Head of caudate nucleus (tissue), 42 donors: ENCODE data around the gene ACTG1.

ENCODE experiments used
- DNase-seq, 42 donors: peaks; one replicate each; pipeline versions ENCODE4 v3.0.0 to v3.0.0-alpha.2; 2020 to 2021; ENCODE audit warnings: mixed read lengths in 7 of 42
- intact Hi-C: fragments of 100-400 bp; cut with DNase I; formaldehyde crosslinking; loops from one replicate; pipeline ENCODE4 v1.15.0; 2022

ACTG1 gene

DNA sequence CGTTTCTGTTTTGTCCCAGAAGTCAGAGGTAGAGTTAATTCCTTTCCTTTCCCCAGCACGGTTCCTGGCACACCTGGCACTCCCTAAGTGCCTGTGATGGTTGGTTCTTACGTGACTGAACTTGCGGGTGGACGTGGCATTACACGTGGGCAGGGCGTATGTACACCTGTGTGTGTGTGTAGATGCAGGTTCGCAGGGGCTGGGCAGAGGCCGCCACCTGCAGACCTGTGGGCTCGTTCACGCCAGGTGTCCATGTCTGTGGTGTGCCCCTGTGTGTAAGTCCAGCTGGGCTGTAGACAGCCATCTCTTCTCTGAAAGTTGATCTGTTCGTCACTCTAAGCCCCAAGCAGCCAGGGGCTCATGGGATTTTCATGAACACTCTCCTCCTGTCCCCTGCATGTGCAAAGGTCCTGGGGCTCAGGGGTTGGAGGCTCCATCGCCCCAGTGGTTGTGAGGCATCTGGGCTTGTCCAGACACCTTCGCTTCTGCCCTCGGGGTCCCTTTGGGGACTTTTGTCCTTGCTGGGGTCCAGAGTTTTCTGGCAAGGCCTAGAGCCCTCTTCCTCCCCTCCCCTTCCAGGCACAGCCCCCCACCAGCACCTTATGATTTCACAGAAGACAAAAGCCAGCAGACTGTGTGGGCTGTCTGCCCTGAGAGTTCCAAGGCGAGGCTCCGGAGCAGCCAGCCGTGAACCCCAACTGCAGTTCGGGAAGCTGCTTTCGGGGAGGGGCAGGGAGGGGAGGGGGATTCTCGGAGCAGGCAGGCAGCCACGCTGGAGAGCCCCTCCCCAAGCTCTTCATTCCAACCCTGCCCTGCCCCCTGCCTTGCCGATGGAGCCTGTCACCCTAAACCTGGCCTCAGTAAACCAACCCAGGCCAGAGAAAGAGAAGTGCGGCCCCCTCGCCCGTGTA lies 10.1 kb upstream of the ACTG1 start:
- peak in 1 of 42 donors; percentile 13 for DNase-seq
- intact Hi-C loops: no loop called here

DNA sequence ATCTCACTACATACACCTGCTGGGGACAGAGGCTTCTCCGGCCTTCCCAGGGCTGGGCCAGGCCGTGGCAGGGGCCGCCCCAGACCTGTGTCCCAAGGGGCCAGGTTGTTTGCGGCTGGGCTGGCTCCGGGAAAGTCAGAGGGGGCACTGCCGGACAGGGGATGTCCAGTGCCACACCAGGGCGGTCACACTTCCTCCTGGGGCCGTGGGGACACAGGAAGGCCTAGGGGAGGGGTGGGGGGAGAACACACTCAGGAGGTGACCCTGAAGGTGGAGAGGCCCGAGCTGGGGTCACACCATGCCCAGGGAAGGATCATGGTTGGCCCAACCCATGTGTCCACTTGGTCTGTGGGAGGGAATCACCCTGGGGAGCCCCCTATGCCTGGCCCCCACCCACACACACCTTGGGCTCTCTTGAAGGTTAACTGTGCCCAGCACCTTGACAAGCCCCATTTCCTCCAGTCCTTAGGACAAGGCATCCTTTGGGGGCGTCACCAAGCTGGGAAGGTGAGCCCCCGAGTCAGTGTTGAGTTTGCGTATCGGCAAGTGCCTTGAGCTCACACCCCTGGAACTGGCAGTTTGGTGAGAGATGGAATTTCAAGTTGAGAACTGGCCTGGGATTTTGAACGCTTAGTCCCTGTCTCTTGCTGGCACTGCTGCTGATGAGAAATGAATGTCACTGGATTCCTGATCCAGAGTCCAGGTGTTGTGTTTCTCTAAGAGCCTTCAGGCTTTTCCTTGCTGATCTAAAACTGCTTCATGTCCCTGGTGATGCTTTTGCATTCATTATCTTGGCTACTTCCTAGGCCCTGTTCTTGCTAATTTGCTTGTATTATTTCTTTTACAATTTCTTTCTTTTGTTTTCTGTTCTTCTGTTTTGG lies 7.7 kb upstream of the ACTG1 start:
- no peak for DNase-seq
- intact Hi-C loops: no loop called here

DNA sequence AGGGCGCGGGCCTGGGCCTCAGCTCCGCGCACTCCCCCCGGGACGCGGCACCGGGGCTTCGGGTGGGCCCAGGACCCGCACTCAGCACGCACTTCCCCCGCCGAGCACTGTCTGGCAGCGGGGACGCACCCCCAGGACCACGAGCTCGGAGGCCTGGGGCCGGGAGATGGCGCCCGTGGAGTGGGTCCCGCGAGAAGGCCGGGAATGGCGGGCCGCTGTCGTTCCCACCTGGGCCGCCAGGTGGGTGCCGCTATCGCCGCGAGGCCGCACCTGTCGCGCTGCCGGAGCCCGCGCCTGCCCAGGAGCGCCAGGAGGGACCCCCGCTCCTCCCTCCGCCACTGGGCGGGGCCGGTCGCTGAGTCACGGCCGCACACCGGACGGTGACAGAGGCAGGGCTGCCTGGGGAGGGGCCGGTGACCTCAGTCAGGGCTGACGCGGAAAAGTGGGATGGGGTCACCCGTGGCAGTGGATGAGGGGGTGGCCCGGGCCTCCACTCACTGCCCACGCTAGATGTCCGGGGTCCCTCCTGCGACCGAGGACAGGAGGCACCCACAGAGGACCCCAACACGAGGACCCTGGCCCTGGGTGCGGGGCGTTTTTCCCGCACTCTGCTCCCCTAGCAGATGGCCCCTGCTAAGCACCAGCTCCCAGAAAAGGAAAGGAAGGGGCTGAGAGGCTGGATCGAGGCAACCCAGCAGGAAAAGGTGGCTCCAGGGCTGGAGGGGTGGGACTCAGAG lies 6.9 kb upstream of the ACTG1 start:
- peak in 4 of 42 donors; percentile 20 to 37 (median 33) for DNase-seq
- intact Hi-C loops: no loop called here

DNA sequence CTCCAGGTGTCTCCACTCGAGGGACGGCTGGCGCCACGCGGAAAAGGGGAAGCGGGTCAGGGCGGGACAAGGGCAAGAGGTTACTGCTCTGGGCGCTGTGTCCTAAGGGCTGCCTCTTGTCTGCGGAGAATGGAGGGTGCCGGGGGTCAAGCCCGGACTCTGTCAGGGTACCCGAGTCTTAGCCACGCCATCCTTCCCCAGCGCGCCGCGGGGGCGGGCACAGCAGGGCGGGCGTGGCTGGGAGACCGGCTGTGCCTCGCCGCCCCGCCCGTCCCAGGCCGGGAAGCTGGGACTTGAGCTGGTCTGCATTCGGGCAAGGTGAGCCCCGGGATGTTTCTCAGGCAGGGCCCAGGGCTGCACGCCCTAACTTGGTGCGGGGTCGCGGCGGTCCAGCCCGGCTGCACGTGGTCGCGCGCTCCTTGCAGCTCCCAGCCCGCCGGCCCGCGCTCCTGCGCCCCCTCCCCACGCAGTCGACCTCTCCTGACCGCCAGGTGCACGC lies 6.2 kb upstream of the ACTG1 start:
- intact Hi-C loops: no loop called here
- no peak for DNase-seq

DNA sequence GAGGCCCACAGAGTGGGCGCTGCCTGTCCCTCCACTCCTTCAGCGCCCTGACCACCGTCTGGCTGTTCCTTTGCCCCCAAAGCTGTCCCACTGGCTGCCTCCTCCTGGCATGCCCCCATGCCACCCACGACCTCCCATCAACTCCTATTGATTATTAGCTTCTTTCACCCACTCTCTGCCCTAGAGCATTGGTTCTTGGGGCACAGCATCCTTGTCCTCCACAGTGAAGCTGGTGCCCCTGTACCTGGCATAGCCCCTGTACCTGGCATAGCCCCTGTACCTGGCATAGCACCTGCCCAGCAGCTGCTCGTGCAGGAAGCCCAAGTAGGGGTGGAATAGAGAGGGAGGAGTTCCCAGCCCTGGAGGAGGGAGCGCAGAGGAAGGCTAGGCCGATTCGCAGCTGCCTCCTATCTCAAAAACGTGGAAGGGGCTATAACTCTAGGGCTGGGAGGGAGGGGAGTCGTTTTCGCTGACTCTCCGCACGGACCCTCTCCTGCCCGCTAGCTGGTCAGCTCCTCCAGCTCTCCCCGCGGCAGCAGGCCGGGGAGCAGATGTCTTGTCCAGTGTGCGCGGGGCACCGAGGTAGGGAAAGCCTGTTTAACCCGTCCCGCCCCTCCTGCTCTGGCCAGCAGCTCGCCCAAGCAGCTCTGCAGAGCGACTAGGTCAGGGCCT lies 5.7 kb upstream of the ACTG1 start:
- intact Hi-C loops: no loop called here
- DNase-seq: no peak

DNA sequence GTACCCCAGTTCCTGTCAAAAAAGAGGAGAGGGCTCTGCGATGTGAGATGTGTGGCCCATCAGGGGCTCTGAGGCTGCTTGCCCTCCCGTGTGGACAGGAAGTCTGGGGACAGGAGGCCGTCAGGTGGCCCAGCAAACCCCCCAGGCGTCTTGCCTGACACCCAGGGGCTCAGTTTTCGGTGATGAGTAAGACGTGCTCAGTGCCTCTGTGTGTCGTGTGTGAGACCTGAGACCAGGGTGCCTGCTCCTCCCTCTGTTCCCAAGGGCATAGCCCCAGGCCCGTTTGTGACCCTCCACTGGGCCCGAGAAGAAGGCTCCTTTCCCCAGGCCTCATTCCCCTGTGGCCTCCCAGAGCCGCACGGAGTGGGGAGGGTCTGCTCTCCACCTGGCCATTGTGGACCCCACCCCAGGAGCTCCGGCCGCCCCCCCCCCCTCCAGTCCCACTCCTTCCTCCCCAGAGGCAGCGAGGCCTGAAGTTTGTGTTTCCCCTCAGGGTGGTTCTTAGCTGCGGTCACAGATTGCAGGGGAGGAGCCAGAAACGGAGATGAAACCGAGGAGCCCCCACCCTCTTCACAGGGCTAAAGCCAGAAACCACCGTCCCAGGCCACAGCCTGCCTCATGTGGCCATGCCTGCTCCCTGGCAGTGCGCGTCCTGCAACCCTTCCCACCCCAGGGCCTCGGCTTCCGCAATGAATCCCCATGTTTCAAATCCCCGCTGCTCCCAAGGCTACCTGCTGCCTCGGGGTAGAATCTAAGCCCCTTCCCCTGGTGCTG lies 4.9 kb upstream of the ACTG1 start:
- no peak for DNase-seq
- intact Hi-C loops: no loop called here

DNA sequence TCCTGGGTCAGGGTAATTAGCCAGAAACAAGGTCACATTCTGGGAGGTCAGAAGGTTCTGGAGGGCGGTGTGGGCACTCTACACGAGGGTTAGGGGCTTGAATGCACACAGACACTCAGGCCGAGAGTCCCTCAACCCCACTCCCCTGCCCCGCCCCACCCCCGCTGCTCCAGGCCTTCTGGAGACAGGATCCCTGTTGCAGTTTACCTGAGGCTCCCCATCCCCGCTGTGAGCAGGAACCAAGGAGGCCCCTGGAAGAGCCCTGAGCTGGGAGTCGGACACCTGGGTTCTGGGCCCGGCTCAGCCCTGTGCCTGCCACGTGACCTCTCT lies 4.4 kb upstream of the ACTG1 start:
- DNase-seq: no peak
- intact Hi-C loops: no loop called here

DNA sequence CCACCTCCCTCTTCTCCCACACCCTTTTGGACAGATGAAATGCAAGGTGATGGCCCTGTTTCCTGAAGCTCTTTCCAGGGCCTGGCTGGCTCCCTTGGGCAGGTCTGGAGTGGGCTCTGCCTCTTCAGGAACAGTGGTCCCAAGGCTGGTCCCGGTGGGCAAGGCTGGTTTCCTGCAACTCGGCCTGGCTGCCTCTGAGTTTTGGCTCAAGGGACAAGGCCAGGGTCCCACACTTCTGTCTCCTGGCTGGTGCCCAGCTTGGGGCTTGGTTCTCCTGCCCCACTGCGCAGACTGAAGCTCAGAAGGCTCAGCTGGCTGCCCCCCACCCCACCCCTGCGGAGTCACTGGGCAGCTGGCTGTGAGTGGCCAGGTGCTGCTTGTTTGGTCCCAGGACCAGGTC lies 3.8 kb upstream of the ACTG1 start:
- DNase-seq: no peak

DNA sequence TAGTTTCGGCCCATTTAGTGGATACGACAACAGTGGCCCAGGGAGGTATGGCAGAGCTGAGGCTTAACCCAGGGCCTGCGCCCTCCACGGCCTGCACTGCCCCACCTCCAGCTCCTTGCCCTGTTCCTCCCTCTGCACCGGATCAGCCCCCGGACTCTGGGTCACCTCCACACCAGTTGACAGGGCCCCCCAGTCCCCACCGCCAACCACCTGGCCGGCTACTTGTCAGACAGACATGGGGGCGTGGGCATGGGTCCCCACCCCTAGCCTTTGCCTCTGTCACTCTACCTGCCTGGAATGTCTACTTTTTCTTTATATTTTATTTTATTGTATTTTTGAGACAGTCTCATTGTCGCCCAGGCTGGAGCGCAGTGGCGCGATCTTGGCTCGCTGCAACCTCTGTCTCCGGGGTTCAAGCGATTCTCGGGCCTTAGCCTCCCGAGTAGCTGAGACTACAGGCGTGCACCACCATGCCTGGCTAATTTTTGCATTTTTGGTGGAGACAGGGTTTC lies 3.0 kb upstream of the ACTG1 start:
- intact Hi-C loops: no loop called here

More for the DNA sequence above, 3.8 kb upstream of the ACTG1 start:
- intact Hi-C loops: no loop called here

DNA sequence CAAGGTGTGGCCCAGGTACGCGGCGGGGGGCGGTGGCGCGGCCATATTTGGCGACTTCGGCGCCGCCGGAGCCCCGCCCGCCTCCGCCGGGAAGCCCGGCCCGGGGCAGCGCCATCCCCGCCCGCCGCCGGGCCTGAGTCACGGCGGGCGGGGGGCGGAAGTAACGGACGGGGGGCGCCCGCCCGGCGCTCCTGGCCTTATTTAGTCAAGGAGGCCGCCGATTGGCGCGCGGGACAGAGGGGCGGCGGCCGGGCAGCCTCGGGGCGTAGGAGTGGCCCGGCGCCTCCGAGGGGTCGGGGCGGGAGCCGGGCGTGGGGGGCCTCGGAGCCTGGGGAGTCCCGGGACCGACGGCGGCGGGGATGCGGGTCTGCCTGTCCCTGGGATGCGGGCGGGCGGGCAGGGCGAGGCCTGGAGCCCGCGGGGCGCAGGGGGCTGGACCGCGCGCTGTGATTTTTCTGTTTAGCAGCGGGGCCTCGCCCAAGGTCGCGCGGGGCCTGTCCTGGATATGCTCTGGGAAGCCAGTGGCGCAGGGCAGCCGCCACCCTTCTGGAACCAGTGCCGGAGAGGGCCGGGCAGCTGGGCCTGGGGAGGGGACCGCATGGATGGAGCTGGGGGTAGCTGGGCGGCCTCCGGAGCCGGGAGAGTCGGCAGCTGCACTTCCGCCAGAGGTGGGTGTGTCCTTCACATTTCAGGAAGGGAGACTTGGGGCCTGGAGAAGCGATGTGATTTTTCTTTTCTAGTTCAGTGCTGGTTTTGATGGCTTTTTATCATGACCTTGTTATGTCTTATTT lies 2.3 kb upstream of the ACTG1 start:
- intact Hi-C loops: loop anchor here (5.0 kb wide), 2 partner anchors 37 to 118 kb away; partner anchors contain the start of genes BAHCC1 and FAAP100
- peak in 34 of 42 donors; percentile 28 to 78 (median 52) for DNase-seq

More for the DNA sequence above, 3.0 kb upstream of the ACTG1 start:
- DNase-seq: no peak

DNA sequence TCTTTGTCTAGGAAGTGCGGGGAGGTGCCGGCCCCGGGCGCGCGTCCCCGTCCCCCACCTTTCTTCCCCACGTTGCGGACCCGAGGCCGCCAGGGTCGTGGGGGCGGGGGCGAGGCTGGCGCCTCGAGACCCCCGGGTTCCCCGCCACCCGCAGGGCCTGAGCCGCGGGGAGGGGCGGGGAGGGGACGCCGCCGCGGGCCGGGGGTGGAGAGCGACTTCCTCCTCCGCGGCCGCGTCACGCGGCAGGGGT lies 1.8 kb upstream of the ACTG1 start:
- DNase-seq: no peak
- intact Hi-C loops: loop anchor here (5.0 kb wide), 2 partner anchors 38 to 117 kb away; partner anchors contain the start of genes BAHCC1 and FAAP100

DNA sequence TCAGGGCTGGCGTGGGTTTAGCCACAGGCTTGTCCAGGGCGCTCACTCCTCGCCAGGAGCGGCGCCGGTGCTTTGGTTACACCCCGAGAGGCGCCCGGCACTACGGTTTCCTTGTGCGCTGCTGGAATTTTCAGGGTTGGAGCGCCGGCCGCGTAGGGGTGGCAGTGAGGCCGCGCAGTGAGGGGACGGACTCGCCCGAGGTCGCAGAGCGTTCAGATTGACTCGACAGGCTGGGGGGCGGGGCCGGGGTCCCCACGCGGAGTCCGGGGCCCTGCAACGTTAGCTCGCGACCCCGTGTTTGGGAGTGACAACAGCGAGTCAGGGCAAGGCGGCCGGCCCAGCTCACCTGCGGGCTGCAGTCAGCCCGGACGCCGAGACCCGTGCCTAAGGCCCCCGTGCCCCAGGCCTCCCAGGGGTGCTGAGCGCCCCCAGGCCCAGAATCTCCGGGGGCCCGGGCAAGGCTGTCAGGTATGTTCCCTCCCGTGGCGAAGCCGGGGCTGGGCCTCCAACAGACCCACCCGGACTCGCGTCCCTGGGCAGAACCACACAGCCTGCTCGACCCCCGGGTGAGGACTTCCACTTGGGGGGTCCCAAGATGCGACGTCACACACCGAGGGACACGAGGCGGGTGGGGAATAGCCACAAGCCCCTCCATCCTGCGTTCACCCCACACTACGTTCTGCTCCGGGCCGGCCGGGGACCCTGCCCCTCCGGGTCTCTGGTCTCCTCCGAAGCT lies 1.3 kb upstream of the ACTG1 start:
- peak in 35 of 42 donors; percentile 38 to 80 (median 58) for DNase-seq
- intact Hi-C loops: loop anchor here (5.0 kb wide), 2 partner anchors 38 to 117 kb away; partner anchors contain the start of genes BAHCC1 and FAAP100

DNA sequence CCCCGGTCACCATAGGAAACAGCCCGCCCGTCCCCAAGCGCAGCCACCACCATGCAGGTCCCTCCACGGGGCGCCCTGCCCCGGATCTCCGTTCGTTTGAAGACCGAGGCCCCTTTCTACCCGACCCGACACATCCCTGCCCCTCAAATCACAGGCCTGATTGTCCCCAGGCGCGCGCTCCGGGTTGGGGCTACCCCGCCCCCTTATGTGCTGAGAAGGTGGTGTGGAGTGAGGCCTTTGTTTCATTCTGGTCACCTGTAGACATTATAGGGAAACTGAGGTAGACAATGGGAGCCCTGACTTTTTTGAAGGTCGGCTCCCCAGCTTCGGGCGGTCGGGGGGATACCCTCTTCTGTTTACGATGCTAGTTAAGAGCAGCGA lies 763 bp upstream of the ACTG1 start:
- peak in 36 of 42 donors; percentile 46 to 80 (median 65) for DNase-seq
- intact Hi-C loops: loop anchor here (5.0 kb wide), 2 partner anchors 39 to 116 kb away; partner anchors contain the start of genes BAHCC1 and FAAP100

DNA sequence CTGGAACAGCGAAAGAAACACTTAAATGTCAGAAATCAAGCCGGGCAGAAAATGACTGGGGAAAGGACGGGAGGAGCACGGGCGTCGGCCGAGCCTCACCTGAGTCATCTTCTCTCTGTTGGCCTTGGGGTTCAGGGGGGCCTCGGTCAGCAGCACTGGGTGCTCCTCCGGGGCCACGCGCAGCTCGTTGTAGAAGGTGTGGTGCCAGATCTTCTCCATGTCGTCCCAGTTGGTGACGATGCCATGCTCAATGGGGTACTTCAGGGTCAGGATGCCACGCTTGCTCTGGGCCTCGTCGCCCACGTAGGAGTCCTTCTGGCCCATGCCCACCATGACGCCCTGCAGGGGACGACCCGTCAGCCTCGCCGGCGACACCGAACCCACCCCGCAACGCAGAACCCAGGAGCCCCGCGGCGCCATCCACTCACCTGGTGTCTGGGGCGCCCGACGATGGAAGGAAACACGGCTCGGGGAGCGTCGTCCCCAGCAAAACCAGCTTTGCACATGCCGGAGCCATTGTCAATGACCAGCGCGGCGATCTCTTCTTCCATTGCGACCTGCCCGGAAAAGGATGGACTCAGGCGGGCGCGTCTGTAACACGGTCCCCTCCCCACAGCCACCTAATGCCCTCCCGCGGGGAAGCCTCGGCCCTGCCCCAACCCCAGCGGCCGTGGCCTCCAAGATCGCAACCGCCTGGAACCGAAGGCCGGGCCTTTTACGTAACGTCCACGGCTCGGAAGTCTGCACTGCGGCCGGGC lies 616 bp downstream of the ACTG1 start:
- intact Hi-C loops: loop anchor here (5.0 kb wide), 2 partner anchors 40 to 115 kb away; partner anchors contain the start of genes BAHCC1 and FAAP100
- peak in 14 of 42 donors; percentile 21 to 63 (median 44) for DNase-seq

DNA sequence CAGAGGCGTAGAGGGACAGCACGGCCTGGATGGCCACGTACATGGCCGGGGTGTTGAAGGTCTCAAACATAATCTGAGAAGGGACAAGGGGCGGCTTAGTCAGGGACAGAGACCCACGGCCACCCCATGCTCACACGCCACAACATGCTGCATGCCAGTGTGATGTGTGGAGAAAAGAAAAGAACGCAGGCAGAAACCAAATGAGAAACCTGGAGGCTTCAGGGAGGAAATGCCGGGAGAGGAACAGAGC lies 1.1 kb downstream of the ACTG1 start:
- intact Hi-C loops: loop anchor here (5.0 kb wide), 2 partner anchors 41 to 114 kb away; partner anchors contain the start of genes BAHCC1 and FAAP100

More for the DNA sequence above, 1.1 kb downstream of the ACTG1 start:
- no peak for DNase-seq
